Measurements from ENCODE around the gene ASB11.

ASB11 gene

GRCh38 chrX:15319075-15319474 is 3.6 kb upstream of the ASB11 start:
- DNase-seq (ENCODE audit: low read depth in 1 of 2, low spot score in 1 of 2): no peak
- Histone ChIP-seq H3K4me3 (replicated peaks; ENCODE audit: insufficient read depth, low read length) (no peak overlapping the region), H3K27ac (replicated peaks) (no peak overlapping the region), H3K27me3 (ENCODE audit: insufficient read depth, poor library complexity, severe bottlenecking) (no peaks in the 10 kb centered on the region)
- TF ChIP-seq SPI1 (IDR thresholded peaks at IDR 0.05; ENCODE audit: borderline replicate concordance, low read depth) (no peak), CTCF (IDR thresholded peaks at IDR 0.05; ENCODE audit: insufficient read depth, low read length) (no peak), GABPA (IDR thresholded peaks at IDR 0.05; ENCODE audit: low read depth) (no peak), POLR2AphosphoS5 (IDR thresholded peaks at IDR 0.05; ENCODE audit: low read depth) (no peak), REST (IDR thresholded peaks at IDR 0.05; ENCODE audit: insufficient replicate concordance, low read depth) (no peak)

GRCh38 chrX:15314472-15314871 is 968 bp downstream of the ASB11 start:
- no peak for TF ChIP-seq SPI1 (IDR thresholded peaks at IDR 0.05; ENCODE audit: borderline replicate concordance, low read depth)
- no peak for TF ChIP-seq REST (IDR thresholded peaks at IDR 0.05; ENCODE audit: insufficient replicate concordance, low read depth)
- TF ChIP-seq POLR2AphosphoS5 (IDR thresholded peaks at IDR 0.05; ENCODE audit: low read depth): no peak
- no peak for TF ChIP-seq GABPA (IDR thresholded peaks at IDR 0.05; ENCODE audit: low read depth)
- TF ChIP-seq CTCF (IDR thresholded peaks at IDR 0.05; ENCODE audit: insufficient read depth, low read length): no peak
- DNase-seq (ENCODE audit: low read depth in 1 of 2, low spot score in 1 of 2): no peak
- no peaks in the 10 kb centered on the region for H3K27me3 ChIP-seq (ENCODE audit: insufficient read depth, poor library complexity, severe bottlenecking)
- no peak overlapping the region for H3K27ac ChIP-seq (replicated peaks)
- H3K4me3 ChIP-seq (replicated peaks; ENCODE audit: insufficient read depth, low read length): no peak overlapping the region

- no peak overlapping the region for H3K27ac ChIP-seq (replicated peaks)
- no peak overlapping the region for H3K4me3 ChIP-seq (replicated peaks; ENCODE audit: insufficient read depth, low read length)
- no peak for DNase-seq (ENCODE audit: low read depth in 1 of 2, low spot score in 1 of 2)
- no peak for TF ChIP-seq REST (IDR thresholded peaks at IDR 0.05; ENCODE audit: insufficient replicate concordance, low read depth)
- no peak for TF ChIP-seq GABPA (IDR thresholded peaks at IDR 0.05; ENCODE audit: low read depth)
- TF ChIP-seq CTCF (IDR thresholded peaks at IDR 0.05; ENCODE audit: insufficient read depth, low read length): no peak
- TF ChIP-seq POLR2AphosphoS5 (IDR thresholded peaks at IDR 0.05; ENCODE audit: low read depth): no peak
- no peak for TF ChIP-seq SPI1 (IDR thresholded peaks at IDR 0.05; ENCODE audit: borderline replicate concordance, low read depth)
- no peaks in the 10 kb centered on the region for H3K27me3 ChIP-seq (ENCODE audit: insufficient read depth, poor library complexity, severe bottlenecking)
Measured at GRCh38 chrX:15311119-15311518, 4.3 kb downstream of the ASB11 start.
